Medulla oblongata (tissue), 1 donor: ENCODE data around the gene CDH19.
"Not testable (repeated sequence)": the region's sequence is repeated elsewhere in the genome, so short reads cannot be mapped to it uniquely, and the experiment has no call there.

Experiments
- DNase-seq: peaks from one replicate; pipeline ENCODE4 v3.0.0-alpha.2; 2015; ENCODE audit errors: extremely low spot score

CDH19 gene

DNA sequence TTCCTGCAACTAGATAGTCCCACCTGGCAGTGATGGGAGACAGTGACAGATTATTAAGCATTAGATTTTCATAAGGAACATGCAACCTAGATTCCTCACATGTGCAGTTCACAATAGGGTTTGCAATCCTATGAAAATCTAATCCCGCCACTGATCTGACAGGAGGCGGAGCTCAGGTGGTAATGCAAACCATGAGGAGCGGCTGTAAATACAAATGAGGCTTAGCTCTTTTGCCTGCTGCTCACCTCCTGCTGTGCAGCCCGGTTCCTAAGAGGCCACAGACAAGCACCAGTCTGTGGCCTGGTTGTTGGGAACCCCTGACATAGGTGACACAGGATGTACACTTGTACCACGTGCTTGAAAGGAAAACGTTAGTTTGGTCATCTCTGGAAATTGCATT is 41.6 kb downstream of the CDH19 start:
- no peak for DNase-seq

DNA sequence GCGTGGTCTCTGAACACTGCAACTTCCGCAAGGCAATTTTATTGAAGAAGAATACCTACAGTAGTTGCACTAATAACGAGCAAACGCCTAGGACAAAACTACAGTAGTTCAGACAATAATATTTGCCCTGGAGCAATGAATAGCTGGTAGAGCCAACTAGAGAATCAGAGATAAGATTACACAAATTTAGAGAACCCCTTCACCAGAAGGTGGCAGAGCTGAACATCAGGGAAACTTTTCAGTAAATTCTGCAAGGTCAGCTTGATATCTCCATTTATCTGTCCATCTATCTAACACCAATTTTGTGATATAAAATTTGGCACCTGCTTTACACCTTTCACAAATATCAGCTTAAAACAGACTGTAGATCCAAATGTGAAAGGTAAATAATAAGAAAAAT is 43.8 kb downstream of the CDH19 start:
- peak; percentile 82 for DNase-seq

DNA sequence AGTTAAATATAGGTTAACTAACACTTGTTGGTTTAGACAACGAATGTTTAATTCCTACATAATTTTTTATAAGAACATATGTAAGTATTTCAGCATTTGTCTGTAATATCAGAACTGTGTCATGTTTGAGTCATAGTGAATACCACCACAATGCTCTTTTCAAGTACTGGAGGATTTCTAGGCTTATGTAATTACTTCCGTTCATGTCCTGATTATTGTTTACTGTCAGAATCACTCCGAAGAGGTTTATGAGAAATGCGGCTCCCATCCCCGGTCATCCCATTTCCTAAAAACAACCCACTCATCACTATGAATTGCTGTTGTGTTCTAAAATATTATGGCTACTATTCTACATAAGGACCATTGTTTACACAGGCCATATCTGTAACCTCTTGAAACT is 45.1 kb downstream of the CDH19 start:
- DNase-seq: no peak

DNA sequence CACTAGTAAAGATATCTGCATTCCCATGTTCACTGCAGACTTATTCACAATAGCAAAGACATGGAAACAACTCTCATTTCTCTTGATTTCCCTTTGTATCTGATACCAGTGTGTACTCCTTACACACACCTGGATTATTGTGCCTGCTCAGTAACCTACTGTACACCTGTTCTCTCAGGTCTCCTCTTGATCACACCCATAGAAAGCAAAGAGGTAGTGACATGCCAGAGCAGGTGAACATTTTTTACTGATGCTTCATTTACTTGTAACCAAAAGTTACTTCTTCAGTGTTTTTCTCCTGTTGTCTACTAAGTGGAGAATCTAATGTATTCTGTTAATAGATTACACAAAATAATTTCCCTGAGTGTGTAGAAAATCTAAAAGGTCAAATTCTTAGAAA is 46.8 kb downstream of the CDH19 start:
- no peak for DNase-seq

DNA sequence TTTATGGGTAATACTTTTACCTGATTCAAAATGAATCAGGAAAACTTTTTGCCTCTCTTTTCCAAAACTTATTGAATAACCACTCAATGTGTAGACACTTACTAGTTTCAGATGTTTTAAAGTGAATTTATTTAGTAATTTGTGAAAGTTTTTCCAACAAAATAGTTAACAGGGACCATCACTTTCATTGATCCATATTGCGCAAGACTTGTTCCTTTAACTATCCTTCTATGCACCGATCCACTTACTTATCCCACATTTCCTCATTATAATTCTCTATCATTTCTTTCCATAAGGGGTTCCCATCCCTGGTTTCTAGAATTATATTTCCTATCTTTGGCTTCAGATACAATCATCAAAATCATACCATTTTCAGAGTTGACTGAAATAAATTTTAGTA is 48.3 kb downstream of the CDH19 start:
- no peak for DNase-seq

DNA sequence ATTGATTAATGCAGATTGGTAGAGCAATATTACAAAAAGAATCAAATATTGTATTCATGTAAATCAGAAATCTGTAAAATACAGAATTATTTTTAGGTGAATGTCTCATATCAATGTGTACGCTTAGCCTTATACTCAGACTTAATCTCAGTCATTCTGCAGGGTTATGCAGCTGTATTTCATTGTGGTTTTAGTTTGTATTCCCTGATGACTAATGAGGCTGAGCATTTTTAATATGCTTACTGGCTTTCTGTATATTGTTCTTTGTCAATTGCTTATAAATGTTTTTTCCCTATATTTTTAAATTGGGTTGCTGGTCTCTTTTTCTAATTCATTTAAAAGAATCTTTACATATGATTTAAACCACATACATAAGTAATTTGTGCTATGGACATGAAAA is 50.1 kb downstream of the CDH19 start:
- DNase-seq: no peak

GRCh38 chr18:66550366-66550765 is 53.5 kb downstream of the CDH19 start:
- DNase-seq: no peak

DNA sequence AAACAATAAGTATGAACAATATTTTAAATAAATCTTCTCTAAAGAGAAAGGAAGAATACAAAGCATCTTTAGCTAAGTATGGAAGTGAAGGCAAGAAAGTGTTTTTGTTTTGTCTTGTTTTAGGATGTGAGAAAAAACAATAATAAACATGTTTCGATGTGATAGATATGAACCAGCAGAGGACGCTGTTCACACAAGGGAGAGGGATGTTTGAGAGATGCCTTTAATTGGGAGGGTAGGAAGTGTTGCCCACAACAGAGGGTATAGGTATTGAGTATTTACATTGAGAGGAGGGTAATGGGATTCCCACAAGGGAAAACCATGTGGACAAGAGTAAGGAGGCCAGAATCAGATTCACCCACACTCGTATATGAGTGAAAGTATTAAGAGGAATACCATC is 55.1 kb downstream of the CDH19 start:
- no peak for DNase-seq

GRCh38 chr18:66534110-66534509 is 69.8 kb downstream of the CDH19 start:
- no peak for DNase-seq

- DNase-seq: no peak
Observed at GRCh38 chr18:66533693-66534092, 70.2 kb downstream of the CDH19 start.

DNA sequence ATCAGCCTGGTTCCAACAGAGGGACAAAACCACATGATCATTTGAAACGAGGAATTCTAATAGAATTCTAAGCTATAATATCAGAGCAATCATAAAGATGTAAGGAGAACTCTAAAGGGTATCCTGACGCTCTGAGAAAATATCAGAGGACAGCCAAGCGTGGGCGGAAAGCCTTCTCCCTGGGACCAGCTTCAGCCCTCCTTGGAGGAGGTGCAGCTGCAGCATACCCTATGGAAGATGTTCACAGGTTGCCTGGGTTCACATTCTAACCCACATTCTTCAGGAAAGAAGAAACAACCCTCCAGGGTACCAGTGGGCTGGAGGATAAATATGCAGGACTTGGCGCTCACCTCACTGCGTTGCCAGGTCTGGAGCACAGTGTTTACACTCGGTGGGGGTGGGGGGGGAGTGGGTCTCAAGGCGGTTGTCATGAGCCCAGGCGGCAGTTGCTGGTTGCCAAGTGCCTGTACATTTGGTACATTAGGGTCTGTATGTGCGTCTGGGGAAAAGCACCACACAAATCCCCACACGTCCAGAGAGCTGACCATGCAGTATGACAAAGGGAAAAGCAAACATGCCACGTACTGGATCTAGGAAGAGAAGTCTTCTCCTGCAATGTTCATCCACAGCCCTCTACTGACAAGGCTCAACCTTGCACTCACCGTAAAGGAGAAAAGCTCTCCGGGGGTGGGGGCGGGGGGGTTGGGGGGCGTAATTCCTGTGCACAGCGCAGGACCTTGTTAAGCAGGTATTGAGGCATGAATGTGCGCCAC is 80.5 kb downstream of the CDH19 start:
- no peak for DNase-seq

DNA sequence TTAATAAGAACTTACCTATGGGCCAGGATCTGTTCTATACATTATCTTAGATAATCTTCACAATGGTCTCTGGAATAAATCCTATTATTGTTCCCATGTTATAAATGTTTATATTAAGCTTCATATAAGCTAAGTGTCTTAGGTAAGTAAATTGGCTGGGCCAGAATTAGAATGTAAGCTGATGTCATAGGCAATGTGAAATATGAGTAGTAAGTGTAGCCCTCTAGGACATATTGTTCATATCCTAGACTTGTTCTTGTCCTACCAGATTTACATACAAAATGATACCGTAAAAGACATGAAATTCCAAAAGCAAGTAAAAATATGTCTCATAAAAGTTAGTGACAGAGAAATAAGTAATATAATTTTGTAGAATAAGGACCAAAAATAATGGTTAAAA is 89.9 kb downstream of the CDH19 start:
- DNase-seq: no peak

- DNase-seq: no peak
Observed at GRCh38 chr18:66511792-66512191, 92.1 kb downstream of the CDH19 start.

- no peak for DNase-seq
Observed at GRCh38 chr18:66511289-66511688, 92.6 kb downstream of the CDH19 start.

GRCh38 chr18:66510357-66511045 is 93.4 kb downstream of the CDH19 start:
- DNase-seq: no peak

GRCh38 chr18:66508937-66509336 is 95.0 kb downstream of the CDH19 start:
- no peak for DNase-seq

GRCh38 chr18:66506178-66506577 is 97.7 kb downstream of the CDH19 start:
- DNase-seq: no peak

- DNase-seq: no peak
Observed at GRCh38 chr18:66497351-66497750, 106.5 kb downstream of the CDH19 start.

- peak; percentile 71 for DNase-seq
Observed at GRCh38 chr18:66495844-66496243, 108.0 kb downstream of the CDH19 start.

DNA sequence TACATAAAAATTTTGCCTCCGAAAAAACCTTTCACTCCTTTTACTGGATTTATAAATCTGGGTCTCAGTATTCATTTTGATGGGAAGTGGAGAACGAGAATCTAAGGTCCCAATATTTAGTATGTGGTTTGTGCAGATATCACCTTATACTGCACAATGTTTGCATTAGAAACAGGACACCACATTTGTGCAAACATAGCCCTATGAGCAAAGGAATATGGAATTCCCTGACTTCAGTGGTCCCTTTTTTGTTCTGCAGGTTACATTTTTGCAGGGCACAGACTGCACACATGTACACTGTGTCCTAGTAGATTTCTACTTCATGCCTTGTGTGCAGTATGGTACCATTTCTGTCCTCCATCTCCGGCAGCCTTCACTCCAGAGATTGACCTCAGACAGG is 130.0 kb downstream of the CDH19 start:
- DNase-seq: no peak

- not testable (repeated sequence) for DNase-seq
Observed at GRCh38 chr18:66466184-66466583, 137.7 kb downstream of the CDH19 start.

DNA sequence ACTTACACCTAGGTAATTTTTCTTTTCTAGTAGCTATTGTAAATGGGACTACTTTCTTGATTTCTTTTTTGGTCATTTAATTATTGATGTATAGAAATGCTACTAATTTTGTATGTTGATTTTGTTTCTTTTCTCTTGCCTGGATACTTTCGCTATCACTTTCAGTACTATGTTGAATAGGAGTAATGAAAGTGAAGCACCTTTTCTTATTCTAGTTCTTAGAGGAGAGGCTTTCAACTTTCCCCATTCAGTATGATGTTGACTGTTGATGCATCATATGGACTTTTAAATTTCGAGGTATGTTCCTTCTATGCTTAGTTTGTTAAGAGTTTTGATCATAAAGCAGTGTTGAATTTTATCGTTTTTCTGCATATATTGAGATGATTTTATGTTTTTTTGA is 142.5 kb downstream of the CDH19 start:
- no peak for DNase-seq

DNA sequence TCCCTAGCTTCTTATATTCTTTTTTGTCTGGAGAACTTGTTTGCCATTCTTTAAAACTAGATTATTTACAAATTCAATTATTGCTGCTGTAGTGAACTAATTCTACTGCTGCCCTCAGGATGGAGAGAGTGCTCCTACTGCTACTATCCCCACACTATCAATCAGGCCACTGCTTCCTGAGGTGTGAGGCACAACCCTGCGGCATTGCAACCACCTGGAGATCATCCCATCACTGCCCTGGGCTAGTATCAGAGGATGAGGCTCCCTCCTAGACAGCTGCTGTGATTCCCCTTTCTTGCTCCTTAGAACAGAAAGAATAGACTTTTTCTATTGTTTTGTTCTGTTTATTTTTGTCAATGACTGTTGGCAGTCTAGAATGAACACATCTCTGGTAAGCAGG is 146.6 kb downstream of the CDH19 start:
- no peak for DNase-seq
